Measurements from ENCODE around the gene SHMT1.

SHMT1 gene

DNA sequence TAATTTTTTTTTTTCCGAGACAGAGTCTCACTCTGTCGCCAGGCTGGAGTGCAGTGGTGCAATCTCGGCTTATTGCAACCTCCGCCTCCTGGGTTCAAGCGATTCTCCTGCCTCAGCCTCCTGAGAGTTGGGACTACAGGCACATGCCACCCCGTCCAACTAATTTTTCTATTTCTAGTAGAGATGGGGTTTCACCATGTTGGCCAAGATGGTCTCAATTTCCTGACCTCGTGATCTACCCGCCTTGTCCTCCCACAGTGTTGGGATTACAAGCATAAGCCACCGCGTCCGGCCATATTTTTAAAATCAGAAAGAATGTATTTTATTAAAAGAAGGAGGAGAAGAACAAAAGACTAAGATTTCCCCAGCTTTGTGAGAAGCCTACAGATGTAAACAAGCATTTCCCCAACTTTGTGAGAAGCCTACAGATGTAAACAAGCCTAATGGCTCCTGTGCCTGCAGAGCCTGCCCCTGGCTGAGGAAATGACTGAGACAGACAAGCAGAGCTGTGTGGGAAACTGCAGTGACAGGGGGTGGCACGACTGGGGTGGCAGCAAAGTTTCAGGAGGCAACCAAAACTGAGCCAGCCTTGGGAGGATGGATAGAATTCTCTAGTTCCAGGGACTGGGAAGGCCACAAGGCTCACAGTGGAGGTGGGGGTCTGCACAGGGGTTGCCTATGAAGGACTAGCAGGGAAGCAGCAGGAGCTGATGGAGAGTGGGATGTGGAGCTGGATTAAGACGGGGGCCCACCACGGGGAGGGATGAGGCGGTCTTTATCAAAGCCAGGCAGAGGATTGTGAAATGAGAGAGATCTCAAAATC lies 71.4 kb downstream of the SHMT1 start:
- Histone ChIP-seq H3K9me3 (ENCODE audit: severe bottlenecking) (no peaks in the 10 kb centered on the region), H3K4me1 (ENCODE audit: insufficient read depth, poor library complexity, severe bottlenecking) (no peaks in the 10 kb centered on the region), H3K27ac (ENCODE audit: poor library complexity, severe bottlenecking) (no peak overlapping the region), H3K27me3 (ENCODE audit: insufficient read depth, poor library complexity, severe bottlenecking) (no peaks in the 10 kb centered on the region), H3K36me3 (ENCODE audit: low read depth) (peaks cover 93% of the 10 kb centered on the region), H3K4me3 (ENCODE audit: severe bottlenecking) (no peak overlapping the region)
- DNase-seq (ENCODE audit: low spot score) (no peak), ATAC-seq (ENCODE audit: low read depth) (no peak)
- no peak for TF ChIP-seq CTCF (IDR thresholded peaks at IDR 0.05; ENCODE audit: poor library complexity, severe bottlenecking)

GRCh38 chr17:18285296-18285695 lies 78.1 kb downstream of the SHMT1 start:
- no peak for DNase-seq (ENCODE audit: low spot score)
- H3K9me3 ChIP-seq (ENCODE audit: severe bottlenecking) = no peaks in the 10 kb centered on the region
- H3K36me3 ChIP-seq (ENCODE audit: low read depth) = peaks cover 95% of the 10 kb centered on the region
- no peak for TF ChIP-seq CTCF (IDR thresholded peaks at IDR 0.05; ENCODE audit: poor library complexity, severe bottlenecking)
- ATAC-seq (ENCODE audit: low read depth) = no peak
- H3K4me1 ChIP-seq (ENCODE audit: insufficient read depth, poor library complexity, severe bottlenecking) = no peaks in the 10 kb centered on the region
- H3K27me3 ChIP-seq (ENCODE audit: insufficient read depth, poor library complexity, severe bottlenecking) = no peaks in the 10 kb centered on the region
- no peak overlapping the region for H3K4me3 ChIP-seq (ENCODE audit: severe bottlenecking)
- H3K27ac ChIP-seq (ENCODE audit: poor library complexity, severe bottlenecking) = no peak overlapping the region

DNA sequence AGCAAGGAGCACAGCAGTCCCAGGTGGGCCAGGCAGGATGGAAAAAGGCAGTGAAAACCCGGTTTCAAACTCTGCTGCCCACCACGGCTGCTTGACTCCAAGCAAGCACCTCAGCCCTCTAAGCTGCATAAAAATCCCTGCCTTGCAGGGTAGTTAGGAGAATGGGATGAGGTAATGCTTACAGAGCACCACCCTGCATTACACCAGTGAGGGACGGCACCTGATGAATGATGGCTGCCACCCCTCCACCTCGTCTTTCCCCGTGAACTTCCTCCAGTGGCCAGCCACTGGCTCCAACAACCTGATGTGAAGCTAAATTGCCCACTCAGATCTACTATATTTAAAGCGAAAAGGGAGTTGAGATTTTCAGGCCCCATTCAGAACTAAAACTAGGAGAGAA lies 81.6 kb downstream of the SHMT1 start:
- no peaks in the 10 kb centered on the region for H3K27me3 ChIP-seq (ENCODE audit: insufficient read depth, poor library complexity, severe bottlenecking)
- ATAC-seq (ENCODE audit: low read depth) = no peak
- H3K9me3 ChIP-seq (ENCODE audit: severe bottlenecking) = no peaks in the 10 kb centered on the region
- H3K36me3 ChIP-seq (ENCODE audit: low read depth) = peaks cover 93% of the 10 kb centered on the region
- no peak overlapping the region for H3K4me3 ChIP-seq (ENCODE audit: severe bottlenecking)
- no peaks in the 10 kb centered on the region for H3K4me1 ChIP-seq (ENCODE audit: insufficient read depth, poor library complexity, severe bottlenecking)
- no peak for DNase-seq (ENCODE audit: low spot score)
- H3K27ac ChIP-seq (ENCODE audit: poor library complexity, severe bottlenecking) = no peak overlapping the region
- TF ChIP-seq CTCF (IDR thresholded peaks at IDR 0.05; ENCODE audit: poor library complexity, severe bottlenecking) = no peak

DNA sequence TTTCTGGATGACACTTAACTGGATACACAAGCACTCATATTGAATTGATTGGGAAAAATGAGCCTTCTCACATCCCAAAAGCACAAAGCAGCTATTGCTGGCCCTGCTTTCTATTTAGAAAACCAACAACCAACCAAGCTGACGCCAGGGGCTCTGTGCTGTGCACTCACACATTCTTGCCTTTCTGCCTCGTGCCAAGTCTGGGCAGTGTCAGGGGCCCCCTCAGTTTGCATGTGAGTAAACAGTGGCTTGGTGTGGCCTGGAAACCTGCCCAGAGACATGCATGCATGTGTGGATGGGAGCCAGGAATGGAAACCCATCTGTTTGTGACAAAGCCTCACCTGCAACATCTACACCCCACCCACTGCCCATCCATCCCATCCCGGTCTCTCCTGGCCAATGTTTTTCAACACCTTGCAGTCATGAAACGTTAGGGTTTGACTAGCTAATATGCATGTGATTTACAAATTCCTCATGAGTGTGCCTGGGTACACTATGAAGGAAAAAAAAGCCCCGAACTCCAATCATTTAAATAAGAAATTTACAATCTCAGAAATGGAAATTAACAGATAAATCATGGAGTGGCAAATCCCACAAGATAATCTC lies 82.5 kb downstream of the SHMT1 start:
- Histone ChIP-seq H3K9me3 (ENCODE audit: severe bottlenecking) (no peaks in the 10 kb centered on the region), H3K36me3 (ENCODE audit: low read depth) (peaks cover 84% of the 10 kb centered on the region)

More for the DNA sequence above, 82.5 kb downstream of the SHMT1 start:
- Histone ChIP-seq H3K27ac (ENCODE audit: poor library complexity, severe bottlenecking) (no peak overlapping the region), H3K4me1 (ENCODE audit: insufficient read depth, poor library complexity, severe bottlenecking) (no peaks in the 10 kb centered on the region), H3K4me3 (ENCODE audit: severe bottlenecking) (no peak overlapping the region), H3K27me3 (ENCODE audit: insufficient read depth, poor library complexity, severe bottlenecking) (no peaks in the 10 kb centered on the region)
- TF ChIP-seq CTCF (IDR thresholded peaks at IDR 0.05; ENCODE audit: poor library complexity, severe bottlenecking) = no peak
- DNase-seq (ENCODE audit: low spot score) (no peak), ATAC-seq (ENCODE audit: low read depth) (no peak)

Measured in RWPE2 (cell line).